Measurements from ENCODE around the gene TDRKH.

TDRKH gene

GRCh38 chr1:151809985-151810556 lies 19.8 kb upstream of the TDRKH start:
- no peak for FAIRE-seq
- TF ChIP-seq POLR2A (IDR thresholded peaks at IDR 0.05; ENCODE audit: low read depth, low read length) (no peak), POLR2AphosphoS5 (IDR thresholded peaks at IDR 0.05; ENCODE audit: low read depth, low read length) (no peak), TAF1 (IDR thresholded peaks at IDR 0.05; ENCODE audit: borderline replicate concordance, low read depth, low read length) (no peak)
- no peak for DNase-seq (ENCODE audit: insufficient read length)

- FAIRE-seq (no peak), DNase-seq (ENCODE audit: insufficient read length) (no peak)
- TF ChIP-seq TAF1 (IDR thresholded peaks at IDR 0.05; ENCODE audit: borderline replicate concordance, low read depth, low read length) (no peak), POLR2AphosphoS5 (IDR thresholded peaks at IDR 0.05; ENCODE audit: low read depth, low read length) (no peak), POLR2A (IDR thresholded peaks at IDR 0.05; ENCODE audit: low read depth, low read length) (no peak)
Measured at GRCh38 chr1:151809290-151809984, 19.1 kb upstream of the TDRKH start.

DNA sequence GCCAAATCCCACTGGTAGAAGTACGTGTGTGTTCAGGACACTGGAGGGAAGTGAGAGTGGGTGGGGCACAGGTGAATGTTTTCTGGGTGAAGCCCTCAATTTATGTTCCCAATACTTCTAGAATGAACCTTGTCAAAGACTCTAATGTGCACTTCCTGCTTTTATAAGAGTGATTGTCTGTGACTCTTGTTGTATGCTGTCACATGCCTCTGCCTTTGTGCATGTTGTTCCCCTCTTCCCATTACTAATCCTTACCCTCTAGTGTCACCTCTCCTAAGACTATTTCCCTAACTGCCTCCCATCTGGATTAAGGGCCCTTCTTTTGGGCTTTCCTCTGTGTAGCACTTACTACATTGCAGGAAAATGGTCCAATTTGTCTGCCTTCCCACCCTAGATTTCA lies 17.5 kb upstream of the TDRKH start:
- no peak for DNase-seq (ENCODE audit: insufficient read length)
- no peak for TF ChIP-seq TAF1 (IDR thresholded peaks at IDR 0.05; ENCODE audit: borderline replicate concordance, low read depth, low read length)
- no peak for TF ChIP-seq POLR2A (IDR thresholded peaks at IDR 0.05; ENCODE audit: low read depth, low read length)
- TF ChIP-seq POLR2AphosphoS5 (IDR thresholded peaks at IDR 0.05; ENCODE audit: low read depth, low read length) = no peak
- FAIRE-seq = no peak

GRCh38 chr1:151807131-151807530 lies 16.8 kb upstream of the TDRKH start:
- TF ChIP-seq TAF1 (IDR thresholded peaks at IDR 0.05; ENCODE audit: borderline replicate concordance, low read depth, low read length) (no peak), POLR2AphosphoS5 (IDR thresholded peaks at IDR 0.05; ENCODE audit: low read depth, low read length) (no peak), POLR2A (IDR thresholded peaks at IDR 0.05; ENCODE audit: low read depth, low read length) (no peak)
- DNase-seq (ENCODE audit: insufficient read length) (no peak), FAIRE-seq (no peak)

DNA sequence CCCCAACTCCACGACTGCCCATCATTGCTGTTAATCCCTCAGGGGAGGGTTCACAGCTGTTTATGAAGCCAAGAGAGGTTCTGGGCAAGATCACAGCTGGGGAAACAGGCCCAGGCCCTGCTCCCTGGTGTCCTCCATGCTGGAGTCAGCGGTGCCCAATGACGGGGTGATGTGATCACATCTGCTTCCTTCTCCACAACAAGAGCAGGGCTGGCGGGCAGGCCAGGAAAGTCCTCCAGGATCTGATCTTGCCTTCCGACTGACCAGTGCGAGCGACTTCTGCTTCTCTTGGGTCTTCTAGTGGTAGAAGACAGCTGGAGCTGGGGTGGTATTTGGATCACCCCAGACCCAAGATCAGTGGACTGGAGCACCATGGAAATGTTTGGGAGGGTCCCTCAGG lies 15.9 kb upstream of the TDRKH start:
- FAIRE-seq (no peak), DNase-seq (ENCODE audit: insufficient read length) (no peak)
- no peak for TF ChIP-seq TAF1 (IDR thresholded peaks at IDR 0.05; ENCODE audit: borderline replicate concordance, low read depth, low read length)
- no peak for TF ChIP-seq POLR2A (IDR thresholded peaks at IDR 0.05; ENCODE audit: low read depth, low read length)
- TF ChIP-seq POLR2AphosphoS5 (IDR thresholded peaks at IDR 0.05; ENCODE audit: low read depth, low read length) = no peak

DNA sequence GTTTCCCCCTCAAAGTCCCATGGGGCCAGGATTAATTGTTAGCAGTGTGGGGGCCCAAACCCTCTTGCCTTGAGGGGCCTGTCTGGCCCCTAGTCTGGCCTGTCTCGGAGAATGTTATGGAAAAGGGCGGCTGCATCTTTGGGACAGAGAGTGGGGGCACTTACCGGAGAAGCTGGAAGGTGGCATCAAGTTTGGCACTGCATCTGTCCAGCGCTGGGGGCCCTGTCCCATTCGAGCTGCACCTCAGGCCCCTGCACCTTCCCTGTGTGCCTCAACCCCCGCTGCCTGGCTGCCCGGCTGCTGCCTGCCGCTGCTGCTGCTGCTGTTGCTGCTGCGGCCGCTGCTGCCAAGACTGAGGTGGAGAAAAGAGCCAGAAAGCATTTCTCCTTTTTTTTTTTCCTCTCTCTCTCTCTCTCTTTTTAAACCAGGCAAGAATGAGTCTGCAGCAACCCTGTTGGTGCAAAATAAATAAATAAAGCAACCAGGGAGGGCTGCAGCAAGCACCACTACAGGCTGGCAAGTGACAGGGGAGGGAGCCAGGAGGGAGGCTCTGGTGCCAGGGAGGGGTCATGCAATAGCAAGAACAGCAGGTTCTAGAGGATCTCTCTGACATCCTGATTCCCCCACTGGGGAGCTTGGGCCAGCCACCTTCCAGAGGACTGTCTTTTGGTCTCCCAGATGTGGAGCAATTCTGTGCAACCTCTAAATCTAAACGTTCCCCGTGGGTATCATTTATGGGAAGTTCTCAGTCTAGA lies 14.9 kb upstream of the TDRKH start, which contains the start of gene LINGO4:
Gene LINGO4 (minus strand): TSS at position 354 of the 755 bp plus-strand sequence. CDS start 2,715 bp downstream, outside the sequence.
- no peak for TF ChIP-seq POLR2A (IDR thresholded peaks at IDR 0.05; ENCODE audit: low read depth, low read length)
- FAIRE-seq (no peak), DNase-seq (ENCODE audit: insufficient read length) (no peak)

GRCh38 chr1:151803915-151804314 lies 13.6 kb upstream of the TDRKH start:
- no peak for DNase-seq (ENCODE audit: insufficient read length)
- no peak for FAIRE-seq
- no peak for TF ChIP-seq POLR2A (IDR thresholded peaks at IDR 0.05; ENCODE audit: low read depth, low read length)
- no peak for TF ChIP-seq POLR2AphosphoS5 (IDR thresholded peaks at IDR 0.05; ENCODE audit: low read depth, low read length)
- no peak for TF ChIP-seq TAF1 (IDR thresholded peaks at IDR 0.05; ENCODE audit: borderline replicate concordance, low read depth, low read length)

GRCh38 chr1:151803164-151803563 lies 12.9 kb upstream of the TDRKH start:
- DNase-seq (ENCODE audit: insufficient read length) = no peak
- TF ChIP-seq TAF1 (IDR thresholded peaks at IDR 0.05; ENCODE audit: borderline replicate concordance, low read depth, low read length) (no peak), POLR2AphosphoS5 (IDR thresholded peaks at IDR 0.05; ENCODE audit: low read depth, low read length) (no peak), POLR2A (IDR thresholded peaks at IDR 0.05; ENCODE audit: low read depth, low read length) (no peak)
- no peak for FAIRE-seq

DNA sequence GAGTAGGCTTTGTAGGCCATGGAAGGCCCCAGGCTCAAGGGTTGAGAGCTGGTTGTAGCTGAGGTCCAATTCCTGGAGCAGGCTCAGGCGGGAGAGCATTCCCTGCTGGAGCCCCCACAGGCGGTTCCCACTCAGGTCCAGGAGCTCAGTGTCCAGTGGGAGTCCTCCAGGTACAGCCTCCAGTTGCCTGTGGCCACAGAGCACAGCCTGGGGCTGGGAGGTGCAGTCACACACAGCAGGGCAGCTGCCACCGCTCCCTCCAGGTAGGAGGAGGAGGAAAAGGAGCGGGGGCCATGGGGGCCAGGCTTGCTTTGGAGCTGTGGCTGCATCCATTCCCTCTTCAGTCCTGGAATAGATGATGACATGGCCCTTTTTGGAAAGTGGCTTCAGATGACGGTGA lies 12.1 kb upstream of the TDRKH start:
- FAIRE-seq (no peak), DNase-seq (ENCODE audit: insufficient read length) (no peak)
- TF ChIP-seq POLR2A (IDR thresholded peaks at IDR 0.05; ENCODE audit: low read depth, low read length) = no peak
- no peak for TF ChIP-seq POLR2AphosphoS5 (IDR thresholded peaks at IDR 0.05; ENCODE audit: low read depth, low read length)
- TF ChIP-seq TAF1 (IDR thresholded peaks at IDR 0.05; ENCODE audit: borderline replicate concordance, low read depth, low read length) = no peak

- DNase-seq (ENCODE audit: insufficient read length) = no peak
- TF ChIP-seq TAF1 (IDR thresholded peaks at IDR 0.05; ENCODE audit: borderline replicate concordance, low read depth, low read length) (no peak), POLR2A (IDR thresholded peaks at IDR 0.05; ENCODE audit: low read depth, low read length) (no peak), POLR2AphosphoS5 (IDR thresholded peaks at IDR 0.05; ENCODE audit: low read depth, low read length) (no peak)
- FAIRE-seq = no peak
Measured at GRCh38 chr1:151801846-151802245, 11.5 kb upstream of the TDRKH start.

DNA sequence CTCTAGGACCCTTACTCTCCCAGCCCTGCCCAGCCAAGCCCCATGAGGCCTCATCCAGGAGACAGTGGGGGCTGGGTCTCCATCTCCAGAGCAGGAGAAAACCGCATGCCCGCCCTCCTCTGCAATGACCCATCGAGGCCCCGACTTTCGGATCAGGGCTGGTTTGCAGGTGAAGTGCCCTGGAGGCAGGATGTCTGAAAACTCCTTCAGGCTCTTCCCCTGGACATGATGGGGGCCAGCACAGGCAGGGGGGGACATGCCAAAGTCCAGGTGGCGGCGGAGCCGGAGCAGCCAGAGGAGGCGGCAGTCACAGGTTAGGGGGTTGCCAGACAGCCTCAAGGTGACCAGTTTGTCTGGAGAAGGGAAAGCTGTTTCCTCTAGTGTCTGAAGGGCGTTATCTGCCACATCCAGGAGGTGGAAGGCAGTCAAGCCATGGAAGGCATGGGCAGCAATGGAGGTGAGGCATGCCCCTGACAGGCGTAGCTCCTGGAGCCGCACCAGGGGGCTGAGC lies 11.1 kb upstream of the TDRKH start:
- TF ChIP-seq TAF1 (IDR thresholded peaks at IDR 0.05; ENCODE audit: borderline replicate concordance, low read depth, low read length) = no peak
- no peak for TF ChIP-seq POLR2AphosphoS5 (IDR thresholded peaks at IDR 0.05; ENCODE audit: low read depth, low read length)
- TF ChIP-seq POLR2A (IDR thresholded peaks at IDR 0.05; ENCODE audit: low read depth, low read length) = no peak
- FAIRE-seq (no peak), DNase-seq (ENCODE audit: insufficient read length) (no peak)

Measured in GM12892 (cell line).